ENCODE measurements around the gene RBMS1. TPM values are rescaled to one million over a fixed set of nuclear protein-coding genes. Genes with fewer than 3 reads are reported as not detected.
A peak's percentile ranks its signal among the peaks of the same experiment; 100 is the strongest.

The RBMS1 gene
- polyA plus RNA-seq, 1 donor (not counting 4 experiments of a cell fraction or from before 2014, with no cell fraction given): 89.1 TPM

DNA sequence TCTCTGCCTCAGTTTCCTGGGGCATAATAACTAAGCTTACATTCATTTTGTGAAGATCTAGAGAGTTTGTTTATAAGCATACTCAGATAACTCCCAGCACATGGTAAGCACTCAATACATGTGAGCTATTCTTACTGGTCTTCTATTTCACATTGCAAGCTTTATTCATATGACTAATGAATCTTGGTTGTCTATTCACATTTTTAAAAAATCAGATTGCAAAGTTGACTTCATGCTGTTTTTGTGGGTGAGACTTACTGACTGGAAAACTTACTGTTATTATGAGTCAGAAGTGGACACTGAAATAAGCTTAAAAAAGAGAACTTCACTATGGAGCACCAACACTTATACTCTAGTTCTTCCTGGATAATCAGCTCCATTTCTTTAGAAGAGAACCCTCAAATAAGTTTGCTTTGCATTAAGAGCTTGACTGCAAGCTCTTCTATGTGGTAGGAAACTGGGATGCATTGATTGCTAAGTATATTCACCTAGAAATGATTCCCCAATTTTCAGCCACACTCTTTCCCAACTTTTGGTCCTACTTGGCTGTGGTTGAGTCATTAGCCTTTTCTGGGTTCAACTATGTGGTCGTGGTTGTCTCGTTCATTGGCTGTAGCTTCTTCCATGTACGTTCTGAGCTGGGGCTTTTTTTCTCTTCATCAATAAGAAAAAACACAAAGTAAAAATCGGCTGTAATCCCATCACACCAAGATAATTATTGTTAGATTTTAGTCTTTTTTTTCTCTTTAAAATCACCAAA lies 29.5 kb upstream of the RBMS1 start:
- H3K4me1 ChIP-seq (ENCODE audit: control insufficient read depth, extremely low read depth, insufficient read depth, low read length): no peaks in the 10 kb centered on the region
- no peak overlapping the region for H2AFZ ChIP-seq (ENCODE audit: control insufficient read depth, low read length)
- no peak for TF ChIP-seq EZH2 (IDR thresholded peaks at IDR 0.05; ENCODE audit: low read length)
- TF ChIP-seq, protein P1, sequence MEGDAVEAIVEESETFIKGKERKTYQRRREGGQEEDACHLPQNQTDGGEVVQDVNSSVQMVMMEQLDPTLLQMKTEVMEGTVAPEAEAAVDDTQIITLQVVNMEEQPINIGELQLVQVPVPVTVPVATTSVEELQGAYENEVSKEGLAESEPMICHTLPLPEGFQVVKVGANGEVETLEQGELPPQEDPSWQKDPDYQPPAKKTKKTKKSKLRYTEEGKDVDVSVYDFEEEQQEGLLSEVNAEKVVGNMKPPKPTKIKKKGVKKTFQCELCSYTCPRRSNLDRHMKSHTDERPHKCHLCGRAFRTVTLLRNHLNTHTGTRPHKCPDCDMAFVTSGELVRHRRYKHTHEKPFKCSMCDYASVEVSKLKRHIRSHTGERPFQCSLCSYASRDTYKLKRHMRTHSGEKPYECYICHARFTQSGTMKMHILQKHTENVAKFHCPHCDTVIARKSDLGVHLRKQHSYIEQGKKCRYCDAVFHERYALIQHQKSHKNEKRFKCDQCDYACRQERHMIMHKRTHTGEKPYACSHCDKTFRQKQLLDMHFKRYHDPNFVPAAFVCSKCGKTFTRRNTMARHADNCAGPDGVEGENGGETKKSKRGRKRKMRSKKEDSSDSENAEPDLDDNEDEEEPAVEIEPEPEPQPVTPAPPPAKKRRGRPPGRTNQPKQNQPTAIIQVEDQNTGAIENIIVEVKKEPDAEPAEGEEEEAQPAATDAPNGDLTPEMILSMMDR (optimal IDR thresholded peaks at IDR 0.05 in 1 of 3, IDR thresholded peaks at IDR 0.05 in 1 of 3, conservative IDR thresholded peaks at IDR 0.05 in 1 of 3; ENCODE audit: extremely low read depth in 1 of 3, insufficient read depth in 2 of 3, low read length in 3 of 3): no peak
- H3K9ac ChIP-seq (ENCODE audit: control insufficient read depth, extremely low read depth, insufficient read depth, low read length): no peak overlapping the region
- H4K20me1 ChIP-seq (ENCODE audit: control insufficient read depth, extremely low read depth, insufficient read depth, low read length): no peaks in the 10 kb centered on the region
- no peaks in the 10 kb centered on the region for H3K27me3 ChIP-seq (ENCODE audit: control insufficient read depth, extremely low read depth, insufficient read depth, low read length)
- no peaks in the 10 kb centered on the region for H3K9me3 ChIP-seq (ENCODE audit: control insufficient read depth, low read depth, low read length)
- dilution Hi-C loops (cut with MboI; ENCODE audit: extremely low pct_ligation_motif_present, low sequenced_read_pairs): no loop called here
- H3K4me2 ChIP-seq (ENCODE audit: control insufficient read depth, extremely low read depth, insufficient read depth, low read depth, low read length): no peak overlapping the region
- H3K79me2 ChIP-seq (ENCODE audit: control insufficient read depth, insufficient read depth, low read length): no peaks in the 10 kb centered on the region
- DNase-seq (ENCODE audit: low read depth, low spot score) (no peak), FAIRE-seq (no peak)
- H3K36me3 ChIP-seq (ENCODE audit: control insufficient read depth in 2 of 2, extremely low read depth in 1 of 2, insufficient read depth in 2 of 2, low read length in 2 of 2): no peaks in the 10 kb centered on the region
- H3K27ac ChIP-seq (ENCODE audit: control insufficient read depth, insufficient read depth, low read length): no peak overlapping the region
- no peak overlapping the region for H3K4me3 ChIP-seq (ENCODE audit: control insufficient read depth in 2 of 3, extremely low read depth in 1 of 3, insufficient read depth in 2 of 3, low read depth in 1 of 3, low read length in 3 of 3)
- no peaks in the 10 kb centered on the region for H3K9me1 ChIP-seq (ENCODE audit: control insufficient read depth, extremely low read depth, insufficient read depth, low read length)

DNA sequence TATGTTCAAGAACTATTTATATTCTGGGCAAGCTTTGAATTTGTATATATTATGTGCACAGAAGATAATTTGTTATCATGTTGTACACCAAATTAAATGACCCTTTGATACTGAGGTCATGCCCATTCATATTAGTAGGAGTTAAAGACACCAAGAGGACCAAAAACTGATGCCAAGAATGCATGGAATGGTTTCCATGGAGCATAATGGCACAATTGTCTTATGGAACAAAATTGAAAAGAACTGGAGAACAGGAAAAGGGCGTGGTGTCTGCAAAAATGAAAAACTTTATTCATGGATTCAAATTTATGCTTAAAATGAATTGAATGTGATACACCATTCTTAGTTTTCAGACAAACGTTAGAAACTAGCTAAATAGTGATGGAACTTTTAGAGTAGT lies 24.1 kb upstream of the RBMS1 start:
- TF ChIP-seq, protein P1 (optimal IDR thresholded peaks at IDR 0.05 in 1 of 3, IDR thresholded peaks at IDR 0.05 in 1 of 3, conservative IDR thresholded peaks at IDR 0.05 in 1 of 3; ENCODE audit: extremely low read depth in 1 of 3, insufficient read depth in 2 of 3, low read length in 3 of 3): no peak
- no peak for TF ChIP-seq EZH2 (IDR thresholded peaks at IDR 0.05; ENCODE audit: low read length)
- no peaks in the 10 kb centered on the region for H3K9me1 ChIP-seq (ENCODE audit: control insufficient read depth, extremely low read depth, insufficient read depth, low read length)
- H3K9me3 ChIP-seq (ENCODE audit: control insufficient read depth, low read depth, low read length): no peaks in the 10 kb centered on the region
- DNase-seq (ENCODE audit: low read depth, low spot score) (no peak), FAIRE-seq (peak; percentile 13)
- H3K27me3 ChIP-seq (ENCODE audit: control insufficient read depth, extremely low read depth, insufficient read depth, low read length): no peaks in the 10 kb centered on the region
- H3K79me2 ChIP-seq (ENCODE audit: control insufficient read depth, insufficient read depth, low read length): no peaks in the 10 kb centered on the region
- H4K20me1 ChIP-seq (ENCODE audit: control insufficient read depth, extremely low read depth, insufficient read depth, low read length): no peaks in the 10 kb centered on the region
- no peaks in the 10 kb centered on the region for H3K36me3 ChIP-seq (ENCODE audit: control insufficient read depth in 2 of 2, extremely low read depth in 1 of 2, insufficient read depth in 2 of 2, low read length in 2 of 2)
- H2AFZ ChIP-seq (ENCODE audit: control insufficient read depth, low read length): no peak overlapping the region
- no peaks in the 10 kb centered on the region for H3K4me1 ChIP-seq (ENCODE audit: control insufficient read depth, extremely low read depth, insufficient read depth, low read length)
- H3K4me2 ChIP-seq (ENCODE audit: control insufficient read depth, extremely low read depth, insufficient read depth, low read depth, low read length): no peak overlapping the region
- H3K27ac ChIP-seq (ENCODE audit: control insufficient read depth, insufficient read depth, low read length): no peak overlapping the region
- dilution Hi-C loops (cut with MboI; ENCODE audit: extremely low pct_ligation_motif_present, low sequenced_read_pairs): no loop called here
- H3K9ac ChIP-seq (ENCODE audit: control insufficient read depth, extremely low read depth, insufficient read depth, low read length): no peak overlapping the region
- no peak overlapping the region for H3K4me3 ChIP-seq (ENCODE audit: control insufficient read depth in 2 of 3, extremely low read depth in 1 of 3, insufficient read depth in 2 of 3, low read depth in 1 of 3, low read length in 3 of 3)

Data from keratinocyte (primary cell).